Measurements from ENCODE around the gene GZMM. TPM values are rescaled to one million over a fixed set of nuclear protein-coding genes. Genes with fewer than 3 reads are reported as not detected.

Gene GZMM
- total and polyA plus RNA-seq, 2 experiments from 2014 or later = not detected

DNA sequence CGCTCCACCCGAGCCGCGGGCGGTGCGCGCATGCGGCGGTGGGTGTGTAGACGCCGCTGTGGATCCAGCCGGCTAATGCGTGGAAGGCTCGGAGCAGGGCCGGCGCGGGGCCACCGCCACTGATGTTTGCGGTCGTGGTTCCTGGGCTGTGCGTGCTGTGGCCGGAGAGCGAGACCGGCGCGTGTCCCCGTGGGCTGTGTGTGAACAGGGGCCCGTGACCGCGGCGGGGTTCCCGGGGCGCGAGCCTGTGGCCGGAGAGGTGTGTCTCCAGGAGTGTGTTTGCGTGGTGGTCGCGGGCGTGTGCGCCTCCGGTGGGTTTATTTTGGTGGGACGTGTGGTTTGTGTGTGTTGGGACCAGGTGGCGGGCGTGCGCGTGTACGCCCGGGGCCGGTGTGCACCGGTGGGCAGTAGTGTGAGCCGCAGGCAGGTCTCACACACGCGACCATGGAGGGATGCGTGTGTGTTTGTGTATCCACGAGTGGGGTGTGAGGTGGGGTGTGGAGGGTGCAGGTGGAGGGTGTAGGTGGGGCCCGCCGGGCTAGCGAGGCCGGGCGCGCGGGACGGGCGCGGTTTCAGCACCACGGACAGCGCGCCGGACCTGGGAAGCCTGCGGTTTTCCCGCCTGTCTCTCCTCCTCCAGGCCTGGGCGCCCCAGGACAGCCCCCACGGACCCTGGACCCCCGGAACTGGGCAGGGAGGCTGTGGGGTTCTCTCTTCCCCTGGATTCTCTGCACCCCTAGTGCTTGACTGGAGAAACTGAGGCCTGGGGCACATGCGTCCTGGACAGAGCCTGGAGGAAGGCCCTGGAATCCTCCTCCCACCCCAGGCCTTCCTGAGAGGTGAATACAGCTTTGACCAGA lies 47.5 kb downstream of the GZMM start:
- Histone ChIP-seq H3K36me3 (replicated peaks; ENCODE audit: insufficient read depth, low read depth) (no peaks in the 10 kb centered on the region), H3K27ac (no peak overlapping the region), H3K4me2 (no peak overlapping the region), H2AFZ (no peak overlapping the region), H3K4me1 (ENCODE audit: insufficient read depth) (no peaks in the 10 kb centered on the region), H3K9me3 (ENCODE audit: low read depth) (no peaks in the 10 kb centered on the region), H4K20me1 (ENCODE audit: insufficient read depth, poor library complexity, severe bottlenecking) (no peaks in the 10 kb centered on the region), H3K27me3 (peaks cover 38% of the 10 kb centered on the region), H3K4me3 (no peak overlapping the region), H3K9me2 (replicated peaks; ENCODE audit: insufficient read depth) (no peaks in the 10 kb centered on the region), H3K79me2 (no peaks in the 10 kb centered on the region)
- 65% methylated on average over 52 of the region's 75 CpGs for WGBS (ENCODE audit: low lambda C conversion rate, missing lambda C conversion rate)
- peak; percentile 77 for DNase-seq (ENCODE audit: low spot score)
- peak; percentile 43 for TF ChIP-seq EZH2 (IDR thresholded peaks at IDR 0.05; ENCODE audit: borderline replicate concordance)
- TF ChIP-seq, protein P1, sequence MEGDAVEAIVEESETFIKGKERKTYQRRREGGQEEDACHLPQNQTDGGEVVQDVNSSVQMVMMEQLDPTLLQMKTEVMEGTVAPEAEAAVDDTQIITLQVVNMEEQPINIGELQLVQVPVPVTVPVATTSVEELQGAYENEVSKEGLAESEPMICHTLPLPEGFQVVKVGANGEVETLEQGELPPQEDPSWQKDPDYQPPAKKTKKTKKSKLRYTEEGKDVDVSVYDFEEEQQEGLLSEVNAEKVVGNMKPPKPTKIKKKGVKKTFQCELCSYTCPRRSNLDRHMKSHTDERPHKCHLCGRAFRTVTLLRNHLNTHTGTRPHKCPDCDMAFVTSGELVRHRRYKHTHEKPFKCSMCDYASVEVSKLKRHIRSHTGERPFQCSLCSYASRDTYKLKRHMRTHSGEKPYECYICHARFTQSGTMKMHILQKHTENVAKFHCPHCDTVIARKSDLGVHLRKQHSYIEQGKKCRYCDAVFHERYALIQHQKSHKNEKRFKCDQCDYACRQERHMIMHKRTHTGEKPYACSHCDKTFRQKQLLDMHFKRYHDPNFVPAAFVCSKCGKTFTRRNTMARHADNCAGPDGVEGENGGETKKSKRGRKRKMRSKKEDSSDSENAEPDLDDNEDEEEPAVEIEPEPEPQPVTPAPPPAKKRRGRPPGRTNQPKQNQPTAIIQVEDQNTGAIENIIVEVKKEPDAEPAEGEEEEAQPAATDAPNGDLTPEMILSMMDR (IDR thresholded peaks at IDR 0.05; ENCODE audit: poor library complexity) = no peak
- TF ChIP-seq EZH2phosphoT487 (IDR thresholded peaks at IDR 0.05; ENCODE audit: low read depth, severe bottlenecking, unreplicated experiment) = no peak

DNA sequence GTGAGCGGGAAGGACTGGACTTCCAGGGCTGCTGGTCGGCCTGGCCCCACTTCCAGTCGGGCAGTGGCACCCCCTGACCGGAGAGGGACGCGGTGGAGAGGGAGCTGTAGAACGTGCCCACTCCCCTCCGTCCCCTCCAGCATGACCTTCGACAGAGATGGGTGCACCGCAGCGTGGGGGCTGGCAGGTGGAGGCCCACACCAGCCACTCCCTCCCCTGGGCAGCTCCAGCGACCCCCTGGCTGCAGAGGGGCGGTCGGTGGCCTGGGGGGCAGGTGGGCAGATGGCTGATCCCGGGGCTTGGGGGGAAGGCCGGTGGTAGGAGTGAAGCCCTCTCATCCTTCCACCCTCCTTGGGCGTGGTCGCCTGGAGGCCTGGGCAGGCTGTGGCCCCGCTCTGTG lies 48.2 kb downstream of the GZMM start:
- Histone ChIP-seq H4K20me1 (ENCODE audit: insufficient read depth, poor library complexity, severe bottlenecking) (no peaks in the 10 kb centered on the region), H3K79me2 (no peaks in the 10 kb centered on the region), H3K9me3 (ENCODE audit: low read depth) (no peaks in the 10 kb centered on the region), H3K27ac (no peak overlapping the region), H3K4me3 (no peak overlapping the region), H3K4me2 (no peak overlapping the region), H3K9me2 (replicated peaks; ENCODE audit: insufficient read depth) (no peaks in the 10 kb centered on the region), H3K36me3 (replicated peaks; ENCODE audit: insufficient read depth, low read depth) (no peaks in the 10 kb centered on the region), H2AFZ (no peak overlapping the region), H3K27me3 (peaks cover 38% of the 10 kb centered on the region), H3K4me1 (ENCODE audit: insufficient read depth) (no peaks in the 10 kb centered on the region)
- no peak for DNase-seq (ENCODE audit: low spot score)
- TF ChIP-seq EZH2 (IDR thresholded peaks at IDR 0.05; ENCODE audit: borderline replicate concordance) (no peak), EZH2phosphoT487 (IDR thresholded peaks at IDR 0.05; ENCODE audit: low read depth, severe bottlenecking, unreplicated experiment) (no peak)
- TF ChIP-seq, protein P1 (IDR thresholded peaks at IDR 0.05; ENCODE audit: poor library complexity) = no peak
- WGBS (ENCODE audit: low lambda C conversion rate, missing lambda C conversion rate) = 91% methylated on average over 10 of the region's 19 CpGs

DNA sequence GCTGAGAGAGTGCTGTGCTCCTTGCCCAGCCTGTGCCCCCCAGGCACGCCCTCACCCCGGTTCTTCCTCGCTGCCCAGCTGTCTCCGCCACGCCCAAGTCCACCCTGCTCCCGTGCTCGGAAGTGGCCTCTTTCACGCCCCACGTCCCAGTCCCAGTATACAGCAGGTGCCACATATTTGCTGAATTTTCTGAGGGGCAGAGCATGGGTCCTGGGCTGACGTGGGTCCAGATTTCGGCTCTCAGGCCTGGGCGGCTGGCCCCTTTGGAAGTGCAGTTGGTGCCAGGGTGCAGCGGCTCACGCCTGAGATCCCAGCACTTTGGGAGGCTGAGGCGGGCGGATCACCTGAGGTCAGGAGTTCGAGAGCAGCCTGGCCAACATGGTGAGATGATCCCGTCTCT lies 49.2 kb downstream of the GZMM start:
- TF ChIP-seq, protein P1 (IDR thresholded peaks at IDR 0.05; ENCODE audit: poor library complexity) = no peak
- TF ChIP-seq EZH2phosphoT487 (IDR thresholded peaks at IDR 0.05; ENCODE audit: low read depth, severe bottlenecking, unreplicated experiment) = no peak
- TF ChIP-seq EZH2 (IDR thresholded peaks at IDR 0.05; ENCODE audit: borderline replicate concordance) = no peak
- Histone ChIP-seq H3K79me2 (no peaks in the 10 kb centered on the region), H3K4me1 (ENCODE audit: insufficient read depth) (no peaks in the 10 kb centered on the region), H3K36me3 (replicated peaks; ENCODE audit: insufficient read depth, low read depth) (no peaks in the 10 kb centered on the region), H3K9me2 (replicated peaks; ENCODE audit: insufficient read depth) (no peaks in the 10 kb centered on the region), H2AFZ (no peak overlapping the region), H3K9me3 (ENCODE audit: low read depth) (no peaks in the 10 kb centered on the region), H3K4me3 (no peak overlapping the region), H3K27ac (no peak overlapping the region), H4K20me1 (ENCODE audit: insufficient read depth, poor library complexity, severe bottlenecking) (no peaks in the 10 kb centered on the region), H3K4me2 (no peak overlapping the region), H3K27me3 (peaks cover 35% of the 10 kb centered on the region)
- no peak for DNase-seq (ENCODE audit: low spot score)
- WGBS (ENCODE audit: low lambda C conversion rate, missing lambda C conversion rate) = 91% methylated on average over 17 of the region's 18 CpGs
